ENCODE data around the gene CRYBG1. TPM values are rescaled to one million over a fixed set of nuclear protein-coding genes. Genes with fewer than 3 reads are reported as not detected.
"Not testable (repeated sequence)": the region's sequence is repeated elsewhere in the genome, so short reads cannot be mapped to it uniquely, and the experiment has no call there.

The CRYBG1 gene
- total RNA-seq, 1 donor from 2014 or later, result 33.6 TPM

- ChIA-PET CTCF (interaction anchor here (1.8 to 8.5 kb wide), 6 partner anchors 8 to 107 kb away, joined by 5 to 89 read pairs (median 14); no protein-coding TSS in a partner anchor), POLR2A (interaction anchor here (1.1 to 3.9 kb wide), 4 partner anchors 34 to 44 kb away, joined by 3 to 23 read pairs (median 6); no protein-coding TSS in a partner anchor)
- no peak for ATAC-seq (ENCODE audit: low read depth)
- TF ChIP-seq, protein P1, sequence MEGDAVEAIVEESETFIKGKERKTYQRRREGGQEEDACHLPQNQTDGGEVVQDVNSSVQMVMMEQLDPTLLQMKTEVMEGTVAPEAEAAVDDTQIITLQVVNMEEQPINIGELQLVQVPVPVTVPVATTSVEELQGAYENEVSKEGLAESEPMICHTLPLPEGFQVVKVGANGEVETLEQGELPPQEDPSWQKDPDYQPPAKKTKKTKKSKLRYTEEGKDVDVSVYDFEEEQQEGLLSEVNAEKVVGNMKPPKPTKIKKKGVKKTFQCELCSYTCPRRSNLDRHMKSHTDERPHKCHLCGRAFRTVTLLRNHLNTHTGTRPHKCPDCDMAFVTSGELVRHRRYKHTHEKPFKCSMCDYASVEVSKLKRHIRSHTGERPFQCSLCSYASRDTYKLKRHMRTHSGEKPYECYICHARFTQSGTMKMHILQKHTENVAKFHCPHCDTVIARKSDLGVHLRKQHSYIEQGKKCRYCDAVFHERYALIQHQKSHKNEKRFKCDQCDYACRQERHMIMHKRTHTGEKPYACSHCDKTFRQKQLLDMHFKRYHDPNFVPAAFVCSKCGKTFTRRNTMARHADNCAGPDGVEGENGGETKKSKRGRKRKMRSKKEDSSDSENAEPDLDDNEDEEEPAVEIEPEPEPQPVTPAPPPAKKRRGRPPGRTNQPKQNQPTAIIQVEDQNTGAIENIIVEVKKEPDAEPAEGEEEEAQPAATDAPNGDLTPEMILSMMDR (IDR thresholded peaks at IDR 0.05), result no peak
- intact Hi-C loops (cut with micrococcal nuclease), result no loop called here
- DNase-seq, result no peak
- no peak overlapping the region for H3K4me3 Mint-ChIP-seq
- no peaks in the 10 kb centered on the region for H3K27me3 Mint-ChIP-seq
- H3K36me3 Mint-ChIP-seq (ENCODE audit: low read depth), result peaks cover 72% of the 10 kb centered on the region
- peaks cover 26% of the 10 kb centered on the region for H3K4me1 Mint-ChIP-seq
- H3K9me3 Mint-ChIP-seq, result no peaks in the 10 kb centered on the region
- H3K27ac Mint-ChIP-seq, result peak overlapping the region; percentile 46
Measured at GRCh38 chr6:106553440-106553839, 192.9 kb downstream of the CRYBG1 start.

- intact Hi-C loops (cut with micrococcal nuclease), result loop anchor here (1.0 to 2.0 kb wide), 4 partner anchors 7 to 221 kb away; no protein-coding TSS in a partner anchor
Measured at GRCh38 chr6:106555767-106556166, 195.2 kb downstream of the CRYBG1 start.

DNA sequence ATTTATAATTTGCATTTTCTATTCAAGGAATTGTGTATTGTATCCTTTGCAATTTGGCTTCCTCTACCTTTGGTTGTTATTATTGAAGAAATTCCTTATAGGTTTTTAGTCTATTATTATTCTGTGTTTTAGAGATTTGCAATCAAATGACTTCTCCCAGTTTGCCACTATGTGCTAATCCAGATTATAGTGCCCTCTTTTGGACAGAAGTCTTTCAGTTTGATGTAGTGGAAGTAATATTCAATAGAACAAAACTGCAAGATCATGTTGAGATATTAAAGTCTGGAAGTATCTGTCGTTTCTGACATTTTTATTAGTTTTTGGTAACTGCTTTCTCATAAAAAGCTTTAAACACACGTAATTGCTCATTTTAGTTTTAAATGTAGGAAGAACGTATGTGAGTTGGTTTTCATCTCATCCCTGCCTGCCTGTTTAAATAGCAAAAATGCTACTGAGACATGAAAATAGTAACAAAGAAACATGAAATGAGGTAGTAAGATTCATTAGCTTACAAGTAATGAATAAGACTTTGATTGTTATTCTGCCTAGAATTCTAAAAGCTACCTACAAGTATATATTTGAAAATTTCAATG, 195.9 kb downstream of the CRYBG1 start:
- intact Hi-C loops (cut with micrococcal nuclease), result loop anchor here (1.0 to 2.0 kb wide), 4 partner anchors 8 to 222 kb away; no protein-coding TSS in a partner anchor
- no peaks in the 10 kb centered on the region for H3K27me3 Mint-ChIP-seq
- peaks cover 22% of the 10 kb centered on the region for H3K4me1 Mint-ChIP-seq
- CTCF ChIA-PET, result interaction anchor here (0.9 to 8.5 kb wide), 8 partner anchors 10 to 221 kb away, joined by 3 to 89 read pairs (median 8); no protein-coding TSS in a partner anchor
- no peak for DNase-seq
- TF ChIP-seq, protein P1 (IDR thresholded peaks at IDR 0.05), result no peak
- no peaks in the 10 kb centered on the region for H3K9me3 Mint-ChIP-seq
- peak; percentile 31 for ATAC-seq (ENCODE audit: low read depth)
- POLR2A ChIA-PET, result interaction anchor here (0.7 to 3.9 kb wide), 4 partner anchors 35 to 44 kb away, joined by 3 to 23 read pairs (median 6); no protein-coding TSS in a partner anchor
- peaks cover 74% of the 10 kb centered on the region for H3K36me3 Mint-ChIP-seq (ENCODE audit: low read depth)
- peak overlapping the region; percentile 13 for H3K27ac Mint-ChIP-seq
- H3K4me3 Mint-ChIP-seq, result no peak overlapping the region

More at GRCh38 chr6:106555767-106556166, 195.2 kb downstream of the CRYBG1 start:
- ChIA-PET CTCF (interaction anchor here (0.9 to 8.5 kb wide), 7 partner anchors 8 to 221 kb away, joined by 4 to 89 read pairs (median 12); no protein-coding TSS in a partner anchor), POLR2A (interaction anchor here (0.6 to 3.9 kb wide), 4 partner anchors 21 to 46 kb away, joined by 3 to 23 read pairs (median 3); no protein-coding TSS in a partner anchor)
- Mint-ChIP-seq H3K4me1 (peaks cover 22% of the 10 kb centered on the region), H3K27ac (no peak overlapping the region), H3K9me3 (no peaks in the 10 kb centered on the region), H3K27me3 (no peaks in the 10 kb centered on the region), H3K36me3 (ENCODE audit: low read depth) (peaks cover 74% of the 10 kb centered on the region), H3K4me3 (no peak overlapping the region)
- TF ChIP-seq, protein P1 (IDR thresholded peaks at IDR 0.05), result no peak
- no peak for ATAC-seq (ENCODE audit: low read depth)
- DNase-seq, result no peak

DNA sequence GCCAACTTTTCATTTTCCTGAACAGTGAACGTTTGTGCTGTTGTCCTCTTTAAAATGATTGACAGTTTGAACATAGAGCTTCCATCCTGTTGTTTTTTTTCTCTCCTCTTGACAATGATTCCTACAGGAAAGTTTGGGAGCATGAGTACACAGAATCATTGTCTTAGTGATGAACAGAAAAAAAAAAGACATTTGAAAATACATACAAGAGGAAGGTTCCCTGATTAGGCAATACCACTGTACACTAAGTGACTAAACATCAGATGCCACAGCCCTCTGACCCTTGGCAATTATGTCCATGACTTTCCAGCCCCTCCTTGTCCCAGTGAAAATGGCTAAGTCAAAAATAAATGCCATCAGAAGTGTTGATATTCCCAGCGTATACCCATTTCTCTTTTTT, 197.3 kb downstream of the CRYBG1 start:
- Mint-ChIP-seq H3K27ac (no peak overlapping the region), H3K27me3 (no peaks in the 10 kb centered on the region), H3K4me3 (no peak overlapping the region), H3K9me3 (no peaks in the 10 kb centered on the region), H3K4me1 (peaks cover 11% of the 10 kb centered on the region), H3K36me3 (ENCODE audit: low read depth) (peaks cover 78% of the 10 kb centered on the region)
- DNase-seq (no peak), ATAC-seq (ENCODE audit: low read depth) (no peak)
- POLR2A ChIA-PET, result interaction anchor here (0.7 kb wide), 2 partner anchors 113 to 156 kb away, joined by 3 to 5 read pairs; no protein-coding TSS in a partner anchor
- TF ChIP-seq, protein P1 (IDR thresholded peaks at IDR 0.05), result no peak
- intact Hi-C loops (cut with micrococcal nuclease), result loop anchor here (2.0 kb wide), 1 partner anchor 223 kb away; no protein-coding TSS in a partner anchor
- CTCF ChIA-PET, result interaction anchor here (0.6 to 8.5 kb wide), 5 partner anchors 8 to 111 kb away, joined by 3 to 89 read pairs (median 34); no protein-coding TSS in a partner anchor

DNA sequence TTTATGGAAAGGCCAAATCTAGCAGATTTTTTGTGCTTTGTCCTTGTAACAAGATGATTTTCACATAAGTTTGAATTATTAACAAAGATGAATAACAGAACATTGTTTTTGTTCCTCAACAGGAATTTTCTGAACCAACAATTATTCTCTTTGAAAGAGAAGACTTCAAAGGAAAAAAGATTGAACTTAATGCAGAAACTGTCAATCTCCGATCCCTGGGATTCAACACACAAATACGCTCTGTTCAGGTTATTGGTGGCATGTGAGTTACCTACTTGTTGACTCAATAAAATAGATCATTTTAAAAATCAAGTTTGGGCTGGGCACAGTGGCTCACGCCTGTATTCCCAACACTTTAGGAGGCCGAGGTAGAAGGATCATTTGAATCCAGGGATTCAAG, 197.8 kb downstream of the CRYBG1 start:
- ChIA-PET POLR2A (no interaction called here), CTCF (interaction anchor here (0.6 to 8.5 kb wide), 6 partner anchors 8 to 112 kb away, joined by 3 to 89 read pairs (median 22); no protein-coding TSS in a partner anchor)
- DNase-seq (no peak), ATAC-seq (ENCODE audit: low read depth) (no peak)
- TF ChIP-seq, protein P1 (IDR thresholded peaks at IDR 0.05), result no peak
- intact Hi-C loops (cut with micrococcal nuclease), result no loop called here
- Mint-ChIP-seq H3K36me3 (ENCODE audit: low read depth) (peaks cover 77% of the 10 kb centered on the region), H3K27me3 (no peaks in the 10 kb centered on the region), H3K9me3 (no peaks in the 10 kb centered on the region), H3K27ac (no peak overlapping the region), H3K4me1 (peaks cover 8% of the 10 kb centered on the region), H3K4me3 (no peak overlapping the region)

- intact Hi-C loops (cut with micrococcal nuclease), result loop anchor here (10.0 kb wide), 1 partner anchor 1075 kb away; no protein-coding TSS in a partner anchor
- H3K27ac Mint-ChIP-seq; POLR2A ChIA-PET; H3K4me3 Mint-ChIP-seq; ATAC-seq (ENCODE audit: low read depth); H3K4me1 Mint-ChIP-seq; DNase-seq; H3K9me3 Mint-ChIP-seq; H3K27me3 Mint-ChIP-seq: not testable (repeated sequence)
- CTCF ChIA-PET, result interaction anchor here (0.5 to 8.5 kb wide), 5 partner anchors 11 to 420 kb away, joined by 3 to 89 read pairs (median 4); no protein-coding TSS in a partner anchor
- peaks cover 77% of the 10 kb centered on the region for H3K36me3 Mint-ChIP-seq (ENCODE audit: low read depth)
Measured at GRCh38 chr6:106559659-106560058, 199.1 kb downstream of the CRYBG1 start.
